Ovary (tissue), 9 donors: ENCODE results near the gene SCN4B. TPM values are rescaled to one million over a fixed set of nuclear protein-coding genes. Genes with fewer than 3 reads are reported as not detected.

Experiments used
- DNase-seq, 5 donors: peaks; one replicate each; pipeline ENCODE4 v3.0.0-alpha.2; 2019 to 2020
- H3K27ac ChIP-seq, 2 donors: fragments of 200-600 bp; one replicate each; pipeline versions ENCODE4 v1.5.1 to v1.8.0; 2019 to 2022
- H3K27me3 ChIP-seq: fragments of 200-600 bp; one replicate; pipeline ENCODE4 v1.8.0; 2022
- H3K36me3 ChIP-seq: fragments of 200-600 bp; sonication (generic); one replicate; pipeline ENCODE4 v1.5.1; 2019
- H3K4me1 ChIP-seq: one replicate; pipeline ENCODE4 v1.8.1; 2013; ENCODE audit warnings: mild to moderate bottlenecking, moderate library complexity; ENCODE audit not compliant: insufficient read depth
- H3K4me3 ChIP-seq: fragments of 200-600 bp; sonication (generic); one replicate; pipeline ENCODE4 v1.5.1; 2017
- H3K9me3 ChIP-seq, 2 donors: fragments of 200-600 bp in 1 of 2; sonication (generic) in 1 of 2; one replicate each; pipeline versions ENCODE4 v1.5.1 to v1.8.1; 2013 to 2019; ENCODE audit warnings: mild to moderate bottlenecking in 1 of 2, moderate library complexity in 1 of 2
- EP300 ChIP-seq: sonication (generic); formaldehyde crosslinking; IDR thresholded peaks from one replicate; pipeline ENCODE4 v1.6.1; 2017; ENCODE audit warnings: antibody characterized with exemption
- POLR2A ChIP-seq: fragments of 450-650 bp; IDR thresholded peaks from one replicate; pipeline ENCODE4 v1.6.1; 2017; ENCODE audit warnings: antibody characterized with exemption, mild to moderate bottlenecking, moderate library complexity
- WGBS, 3 donors: extraction: QIAGEN DNeasy Blood & Tissue Kit in 1 of 3; methylation state at CpG; one replicate each; pipeline versions ENCODE4 v1.1.5 to v1.1.7; 2013 to 2017; 5-methylcytosine and 5-hydroxymethylcytosine counted together
- intact Hi-C, 4 donors: fragments of 100-400 bp; cut with DNase I; formaldehyde crosslinking; loops; one replicate each; pipeline versions ENCODE4 v1.11.0 to v1.15.1; 2022 to 2023
- polyA plus RNA-seq, 2 donors: library from polyadenylated mRNA; stranded (reverse); fragments of 200-250 nt in 1 of 2; fragments of 350-450 nt in 1 of 2; fragmentation: Illumina TruSeq in 1 of 2; extraction: RNeasy Lipid Tissue Mini Kit (QIAGEN cat#74804) in 1 of 2; gene quantifications; one replicate each; pipeline ENCODE4 v1.2.3, GENCODE V29; 2013 to 2014
- total RNA-seq, 7 donors: library from RNA; depleted of rRNA in 2 of 7; stranded (reverse); fragments of >200 nt in 2 of 7; fragmentation: NEBNext Ultra II Directional in 3 of 7; extraction: Animal tissue kit (Norgen Biotek cat#: 25700) in 3 of 7; gene quantifications; one replicate each; pipeline versions ENCODE4 v1.1.0 to v1.2.4, GENCODE V29; 2016 to 2023
- TF ChIP-seq, protein P1 (sequence below), 3 donors: fragments of 450-650 bp in 2 of 3; fragments of 200-600 bp in 1 of 3; IDR thresholded peaks; one replicate each; pipeline versions ENCODE4 v1.5.1 to v1.8.0; 2016 to 2022; ENCODE audit warnings: antibody characterized with exemption in 3 of 3, mild to moderate bottlenecking in 1 of 3
- donor health status: DM: no; HTN: no; CAD: no; lungs with moderate emphysema.
- donor health status: DM: no; HTN: no; CAD: no.
- donor health status: Bipolar disorder and iron deficiency.
- donor health status: DM: yes; HTN: yes; CAD: no.
- donor health status: DM: no; HTN: no; CAD: no.
- donor health status: DM: yes; HTN: yes; CAD: no.

The SCN4B gene
- total and polyA plus RNA-seq, 9 donors: 0.10 to 13.3 (median 0.52) TPM

DNA sequence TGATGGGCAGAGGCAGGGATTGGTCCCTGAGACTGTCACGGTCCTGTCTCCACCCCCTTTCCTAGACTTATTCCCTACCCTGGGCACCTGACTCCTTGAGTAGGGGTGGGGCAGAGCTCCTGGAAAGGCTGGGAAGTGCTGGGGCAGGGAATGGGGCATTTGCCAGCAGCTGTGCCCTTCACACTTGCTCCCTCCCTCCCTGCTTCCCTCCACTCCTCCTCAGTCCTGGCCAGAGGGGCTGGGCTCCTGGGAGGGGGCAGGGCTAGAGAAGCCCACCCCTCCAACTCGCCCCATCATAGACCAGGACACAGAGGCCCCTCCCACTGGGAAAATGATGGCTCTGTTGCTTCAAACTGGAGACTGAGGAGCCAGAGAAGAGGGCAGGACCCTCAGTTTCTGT lies 12.3 kb upstream of the SCN4B start:
- WGBS, 3 donors: 56 to 76% (median 64%) methylated on average over 2 of the region's 2 CpGs
- H3K4me3 ChIP-seq: no peak overlapping the region
- no peaks in the 10 kb centered on the region for H3K4me1 ChIP-seq
- intact Hi-C loops: no loop called here
- no peak for DNase-seq
- H3K27ac ChIP-seq: no peak overlapping the region
- TF ChIP-seq POLR2A (no peak), EP300 (no peak)
- TF ChIP-seq, protein P1, sequence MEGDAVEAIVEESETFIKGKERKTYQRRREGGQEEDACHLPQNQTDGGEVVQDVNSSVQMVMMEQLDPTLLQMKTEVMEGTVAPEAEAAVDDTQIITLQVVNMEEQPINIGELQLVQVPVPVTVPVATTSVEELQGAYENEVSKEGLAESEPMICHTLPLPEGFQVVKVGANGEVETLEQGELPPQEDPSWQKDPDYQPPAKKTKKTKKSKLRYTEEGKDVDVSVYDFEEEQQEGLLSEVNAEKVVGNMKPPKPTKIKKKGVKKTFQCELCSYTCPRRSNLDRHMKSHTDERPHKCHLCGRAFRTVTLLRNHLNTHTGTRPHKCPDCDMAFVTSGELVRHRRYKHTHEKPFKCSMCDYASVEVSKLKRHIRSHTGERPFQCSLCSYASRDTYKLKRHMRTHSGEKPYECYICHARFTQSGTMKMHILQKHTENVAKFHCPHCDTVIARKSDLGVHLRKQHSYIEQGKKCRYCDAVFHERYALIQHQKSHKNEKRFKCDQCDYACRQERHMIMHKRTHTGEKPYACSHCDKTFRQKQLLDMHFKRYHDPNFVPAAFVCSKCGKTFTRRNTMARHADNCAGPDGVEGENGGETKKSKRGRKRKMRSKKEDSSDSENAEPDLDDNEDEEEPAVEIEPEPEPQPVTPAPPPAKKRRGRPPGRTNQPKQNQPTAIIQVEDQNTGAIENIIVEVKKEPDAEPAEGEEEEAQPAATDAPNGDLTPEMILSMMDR (IDR thresholded peaks at IDR 0.05): no peak
- H3K27me3 ChIP-seq: no peaks in the 10 kb centered on the region
- H3K9me3 ChIP-seq: no peaks in the 10 kb centered on the region
- H3K36me3 ChIP-seq: no peaks in the 10 kb centered on the region

DNA sequence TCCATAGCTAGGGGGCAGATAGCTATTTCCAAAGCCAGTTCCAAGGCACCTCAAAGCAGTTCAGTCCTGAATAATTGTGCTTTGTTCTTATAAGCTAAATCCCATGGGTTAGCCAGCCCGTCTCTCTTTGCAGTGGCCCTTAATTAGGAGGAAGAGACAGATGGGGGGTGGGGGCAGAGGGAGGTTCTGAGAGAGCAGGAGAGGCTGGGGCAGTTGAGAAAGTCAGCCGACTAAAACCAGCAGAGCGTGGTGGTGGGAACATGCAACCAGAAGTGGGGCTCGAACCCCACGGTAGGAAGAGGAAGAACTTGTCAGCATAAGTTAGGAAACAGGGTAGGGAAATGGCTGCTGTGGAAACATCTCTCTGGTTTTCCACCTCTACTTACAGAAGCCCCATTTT lies 10.9 kb upstream of the SCN4B start:
- no peak overlapping the region for H3K27ac ChIP-seq
- no peaks in the 10 kb centered on the region for H3K4me1 ChIP-seq
- H3K36me3 ChIP-seq: no peaks in the 10 kb centered on the region
- intact Hi-C loops: no loop called here
- WGBS, 3 donors: 65 to 78% (median 67%) methylated on average over 5 of the region's 5 CpGs
- no peaks in the 10 kb centered on the region for H3K27me3 ChIP-seq
- DNase-seq: no peak
- H3K9me3 ChIP-seq: no peaks in the 10 kb centered on the region
- H3K4me3 ChIP-seq: no peak overlapping the region
- TF ChIP-seq, protein P1 (IDR thresholded peaks at IDR 0.05): no peak
- TF ChIP-seq EP300 (no peak), POLR2A (no peak)

DNA sequence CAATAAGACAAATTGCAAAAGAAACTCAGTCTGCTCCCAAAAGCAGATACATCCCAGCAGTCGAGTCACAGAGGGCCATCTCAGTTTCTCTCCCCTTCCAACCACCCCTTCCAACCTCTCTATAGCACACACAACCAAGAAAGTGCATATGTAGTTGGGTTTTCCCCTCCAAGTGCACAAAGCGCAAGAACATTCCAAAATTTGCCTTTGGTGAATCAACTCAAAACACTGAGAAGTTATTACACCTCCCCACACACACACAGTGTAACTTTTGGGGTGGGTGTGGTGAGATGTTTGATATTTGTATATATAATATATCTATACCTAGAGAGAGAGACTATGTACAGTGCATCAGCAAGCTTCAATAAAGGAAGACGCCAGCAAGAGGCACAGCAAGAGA lies 10.2 kb upstream of the SCN4B start:
- Histone ChIP-seq H3K9me3 (no peaks in the 10 kb centered on the region), H3K27ac (no peak overlapping the region), H3K4me1 (no peaks in the 10 kb centered on the region), H3K4me3 (no peak overlapping the region), H3K36me3 (no peaks in the 10 kb centered on the region), H3K27me3 (no peaks in the 10 kb centered on the region)
- WGBS, 3 donors: 78 to 83% (median 79%) methylated on average over 3 of the region's 3 CpGs
- DNase-seq: no peak
- TF ChIP-seq POLR2A: no peak
- TF ChIP-seq EP300: no peak
- TF ChIP-seq, protein P1 (IDR thresholded peaks at IDR 0.05): no peak
- intact Hi-C loops: no loop called here

DNA sequence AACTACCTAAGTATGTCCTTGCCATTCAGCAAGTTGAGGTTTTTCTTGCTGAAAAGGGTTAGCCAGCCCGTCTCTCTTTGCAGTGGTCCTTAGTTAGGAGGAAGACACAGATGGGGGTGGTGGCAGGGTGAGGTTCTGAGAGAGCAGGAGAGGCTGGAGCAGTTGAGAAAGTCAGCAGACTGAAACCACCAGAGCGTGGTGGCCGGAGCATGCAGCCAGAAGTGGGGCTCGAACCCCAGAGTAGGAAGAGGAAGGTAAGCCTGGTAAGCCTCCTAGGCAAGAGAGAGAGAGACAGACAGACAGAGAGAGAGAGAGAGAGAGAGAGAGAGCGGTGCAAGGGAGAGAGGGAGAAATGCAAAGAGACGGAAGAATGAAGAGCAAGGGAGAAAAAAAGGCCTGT lies 9.2 kb upstream of the SCN4B start:
- Histone ChIP-seq H3K9me3 (no peaks in the 10 kb centered on the region), H3K27me3 (no peaks in the 10 kb centered on the region), H3K4me3 (no peak overlapping the region), H3K27ac (no peak overlapping the region), H3K4me1 (no peaks in the 10 kb centered on the region), H3K36me3 (no peaks in the 10 kb centered on the region)
- WGBS, 3 donors: 66 to 77% (median 69%) methylated on average over 6 of the region's 6 CpGs
- TF ChIP-seq, protein P1 (IDR thresholded peaks at IDR 0.05): no peak
- TF ChIP-seq EP300 (no peak), POLR2A (no peak)
- intact Hi-C loops: no loop called here
- DNase-seq: no peak
